Measurements from ENCODE around the gene ZSCAN31.
A peak's percentile ranks its signal among the peaks of the same experiment; 100 is the strongest.
"Not testable (repeated sequence)": the region's sequence is repeated elsewhere in the genome, so short reads cannot be mapped to it uniquely, and the experiment has no call there.

ZSCAN31 gene

GRCh38 chr6:28351493-28351925 lies 15.6 kb upstream of the ZSCAN31 start:
- DNase-seq: no peak

DNA sequence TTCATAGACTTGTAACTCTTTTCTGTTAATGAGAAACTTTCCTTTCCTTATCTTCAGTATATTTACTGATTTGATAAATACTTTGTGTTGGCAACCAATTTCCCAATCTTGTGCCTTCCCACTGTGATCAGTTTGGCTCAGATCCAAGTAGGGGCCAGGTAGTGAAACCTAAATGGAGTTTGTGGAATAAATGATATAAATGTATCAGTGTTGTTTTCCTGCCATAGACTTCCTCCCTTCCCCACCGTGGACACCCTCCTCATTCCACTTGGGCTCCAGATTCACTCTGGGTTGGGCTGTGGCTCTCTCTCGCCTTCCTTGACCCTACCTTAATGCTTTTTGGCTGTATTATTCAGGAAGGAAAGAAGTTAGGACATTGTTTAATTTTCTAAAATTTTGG lies 15.1 kb upstream of the ZSCAN31 start:
- no peak for DNase-seq

GRCh38 chr6:28349892-28350737 lies 14.2 kb upstream of the ZSCAN31 start, which contains the start of gene ZKSCAN3:
ZKSCAN3 (plus strand) TSS chr6:28349947; CDS start chr6:28359587, 9,640 bp downstream.
- DNase-seq: peak; percentile 86

DNA sequence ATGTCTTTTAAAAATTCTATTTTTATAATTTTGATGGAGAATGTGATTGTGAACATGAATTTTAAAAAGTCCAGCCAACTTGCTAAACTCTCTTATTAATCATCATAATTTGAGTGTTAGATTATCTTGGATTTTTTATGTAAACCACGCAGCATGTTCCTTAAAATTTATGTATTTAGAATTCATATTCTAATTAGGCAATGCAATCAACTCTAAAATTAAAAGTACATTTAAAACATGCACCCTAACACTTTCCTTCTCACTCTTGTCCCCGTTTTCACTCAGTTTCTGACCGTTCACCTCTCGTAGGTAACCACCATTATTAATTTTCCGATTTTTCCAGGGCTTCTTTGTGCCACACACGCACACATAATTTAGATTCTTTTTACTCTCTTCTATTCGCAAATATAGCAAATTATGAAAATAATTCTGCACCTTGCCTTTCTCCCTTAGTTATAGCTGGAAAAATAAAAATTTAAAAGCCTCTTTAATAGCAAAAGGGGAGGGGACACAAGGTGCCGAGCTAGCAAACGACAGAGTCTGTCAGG lies 13.5 kb upstream of the ZSCAN31 start:
- DNase-seq: no peak

GRCh38 chr6:28347119-28347518 lies 11.2 kb upstream of the ZSCAN31 start:
- DNase-seq: no peak

DNA sequence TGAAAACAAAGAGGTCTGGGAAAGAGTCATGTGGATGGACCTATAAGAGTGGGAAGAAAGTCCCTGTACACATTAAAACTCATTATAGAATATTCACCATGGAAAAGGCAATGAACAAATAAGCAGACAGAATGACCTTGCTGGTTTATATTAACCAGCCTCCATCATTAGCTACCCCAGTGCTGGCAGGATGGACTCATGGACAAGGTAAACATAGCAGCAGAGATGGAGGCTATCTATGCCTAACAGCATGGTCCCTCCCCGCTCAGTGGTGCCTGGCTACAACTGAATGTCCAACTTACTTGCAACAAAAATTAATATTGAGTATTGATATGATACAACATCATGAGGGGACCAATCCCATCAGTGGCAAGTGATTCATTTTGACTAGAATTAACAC lies 9.3 kb upstream of the ZSCAN31 start:
- DNase-seq: no peak

DNA sequence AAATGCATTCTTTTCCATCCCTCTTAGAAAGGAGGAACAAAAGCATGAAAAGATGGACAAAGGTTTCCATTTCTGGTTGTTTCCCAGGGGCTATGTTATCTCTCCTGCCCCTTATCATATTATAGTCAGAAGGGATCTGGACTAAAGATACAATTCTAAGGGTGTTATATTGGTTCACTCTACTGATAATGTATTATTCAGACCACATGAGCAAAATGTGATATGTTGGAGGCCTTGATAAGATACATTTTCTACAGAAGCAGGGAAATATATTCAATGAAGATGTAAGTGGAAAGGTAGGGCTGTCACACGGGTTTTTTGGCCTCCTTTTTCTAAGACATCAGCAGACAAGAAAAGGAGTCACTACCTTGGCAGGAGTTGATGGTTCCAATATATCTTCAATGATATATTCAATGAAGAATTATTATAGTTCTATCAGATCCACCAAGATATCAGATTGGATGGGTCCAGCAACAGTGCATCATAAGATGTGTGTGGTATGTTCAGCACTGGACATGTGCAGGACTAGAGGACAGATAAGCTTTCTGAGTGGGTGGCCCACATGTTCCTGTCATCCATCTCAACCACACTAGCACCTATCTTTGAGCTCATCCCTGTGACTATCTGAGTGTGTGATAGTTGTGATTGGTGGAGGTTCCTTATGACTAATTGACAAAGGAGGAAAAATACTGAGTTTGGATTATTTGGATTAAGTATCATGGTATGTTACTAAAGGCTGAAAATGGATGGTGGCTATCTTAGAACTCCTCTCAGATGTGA lies 8.1 kb upstream of the ZSCAN31 start:
- DNase-seq: no peak

- no peak for DNase-seq
Observed at GRCh38 chr6:28340310-28341095, 4.6 kb upstream of the ZSCAN31 start.

DNA sequence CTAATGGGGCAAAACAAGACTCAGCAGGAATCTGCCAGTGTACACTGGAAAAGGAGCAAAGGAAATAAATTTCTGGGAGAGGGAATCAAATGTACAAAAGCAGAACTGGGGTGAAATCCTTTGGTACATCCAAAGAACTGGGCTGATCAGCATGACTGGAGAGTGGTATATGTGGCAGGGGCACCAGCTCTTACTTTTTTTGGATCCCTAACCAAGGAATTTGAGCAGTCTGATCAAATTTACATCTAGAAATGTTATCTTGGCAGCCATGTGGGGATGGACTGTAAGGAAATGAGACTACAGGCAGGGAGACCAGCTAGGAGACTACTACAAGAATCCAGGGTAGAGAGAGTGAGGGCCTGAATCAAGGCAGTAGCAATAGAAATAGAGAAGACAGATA lies 1.2 kb upstream of the ZSCAN31 start:
- DNase-seq: no peak

GRCh38 chr6:28336284-28337120 lies 554 bp upstream of the ZSCAN31 start:
- no peak for DNase-seq

GRCh38 chr6:28335040-28335563 lies 846 bp downstream of the ZSCAN31 start:
- no peak for DNase-seq

GRCh38 chr6:28334286-28335039 lies 1.5 kb downstream of the ZSCAN31 start:
- DNase-seq: no peak

DNA sequence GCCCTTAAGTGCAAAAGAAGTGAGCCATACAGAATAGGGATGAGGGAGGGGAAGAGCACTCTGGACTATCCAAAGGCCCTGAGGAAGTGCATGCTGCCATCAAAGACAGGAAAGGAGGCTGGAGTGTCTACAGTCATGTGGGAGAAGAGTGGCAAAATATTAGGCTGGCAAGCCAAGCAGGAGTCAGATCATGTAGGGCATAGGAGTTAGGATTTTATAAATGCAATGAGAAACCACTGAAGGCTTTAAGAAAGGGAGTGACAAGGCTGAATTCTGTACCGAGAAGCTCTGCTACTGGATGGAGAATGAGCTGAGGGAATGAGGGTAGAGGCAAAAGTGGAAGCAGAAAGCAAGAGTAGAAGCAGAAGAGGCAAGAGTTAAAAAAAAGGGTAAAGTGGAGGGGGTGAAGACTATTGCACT lies 2.3 kb downstream of the ZSCAN31 start:
- DNase-seq: no peak

GRCh38 chr6:28333047-28333446 lies 2.9 kb downstream of the ZSCAN31 start:
- DNase-seq: no peak

GRCh38 chr6:28330041-28330440 lies 5.9 kb downstream of the ZSCAN31 start:
- no peak for DNase-seq

GRCh38 chr6:28326371-28326948 lies 9.5 kb downstream of the ZSCAN31 start:
- no peak for DNase-seq

GRCh38 chr6:28323813-28324424 lies 12.0 kb downstream of the ZSCAN31 start:
- DNase-seq: no peak

DNA sequence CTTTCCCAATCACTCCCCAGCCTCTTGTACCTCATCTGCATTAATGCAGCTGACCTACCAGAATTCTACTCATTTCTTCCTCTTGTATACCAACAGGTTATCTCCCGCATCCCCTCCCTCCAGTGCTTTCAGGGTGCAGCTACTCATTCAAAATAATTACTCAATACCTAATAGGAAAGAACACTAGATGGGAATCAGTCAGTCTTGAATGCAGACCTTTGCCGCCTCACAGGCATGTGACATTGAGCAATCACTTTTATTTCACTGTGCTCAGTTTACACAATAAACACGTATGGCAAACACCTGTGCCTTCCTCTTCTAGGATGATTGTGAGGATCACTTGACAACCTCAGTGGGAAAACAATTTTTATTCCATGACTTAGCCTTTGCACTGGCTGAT lies 13.3 kb downstream of the ZSCAN31 start:
- no peak for DNase-seq

GRCh38 chr6:28317866-28318265 lies 18.1 kb downstream of the ZSCAN31 start:
- not testable (repeated sequence) for DNase-seq

- DNase-seq: no peak
Observed at GRCh38 chr6:28315628-28316027, 20.3 kb downstream of the ZSCAN31 start.

Data from right forelimb (tissue), 1 donor.